Thyroid gland (tissue), 4 donors: ENCODE results near the gene XAGE5. TPM values are rescaled to one million over a fixed set of nuclear protein-coding genes. Genes with fewer than 3 reads are reported as not detected.
A peak's percentile ranks its signal among the peaks of the same experiment; 100 is the strongest.
"Not testable (repeated sequence)": the region's sequence is repeated elsewhere in the genome, so short reads cannot be mapped to it uniquely, and the experiment has no call there.

Experiments used
- DNase-seq, 2 donors: peaks; one replicate each; pipeline ENCODE4 v3.0.0-alpha.2; 2019
- H3K27ac ChIP-seq, 3 donors: fragments of 200-600 bp; sonication (generic); 1 replicate in 2 of 3; 2 replicates in 1 of 3; pipeline ENCODE4 v1.5.1; 2016 to 2019; ENCODE audit warnings: mild to moderate bottlenecking in 1 of 3, moderate library complexity in 1 of 3
- H3K27me3 ChIP-seq: fragments of 200-600 bp; sonication (generic); one replicate; pipeline ENCODE4 v1.5.1; 2019
- H3K36me3 ChIP-seq, 2 donors: fragments of 200-600 bp; sonication (generic); one replicate each; pipeline ENCODE4 v1.5.1; 2016 to 2019
- H3K4me1 ChIP-seq, 2 donors: fragments of 200-600 bp; sonication (generic); one replicate each; pipeline ENCODE4 v1.5.1; 2017 to 2019
- H3K4me3 ChIP-seq, 3 donors: fragments of 200-600 bp; sonication (generic); replicated peaks in 1 of 3; 1 replicate in 2 of 3; 2 replicates in 1 of 3; pipeline ENCODE4 v1.5.1; 2016; ENCODE audit warnings: mild to moderate bottlenecking in 1 of 3
- H3K9me3 ChIP-seq: fragments of 200-600 bp; sonication (generic); one replicate; pipeline ENCODE4 v1.5.1; 2017
- POLR2A ChIP-seq, 2 donors: fragments of 450-650 bp; IDR thresholded peaks; one replicate each; pipeline ENCODE4 v1.6.1; 2017; ENCODE audit warnings: antibody characterized with exemption in 2 of 2, mild to moderate bottlenecking in 2 of 2, moderate library complexity in 1 of 2
- WGBS, 2 donors: methylation state at CpG; one replicate each; pipeline ENCODE4 v1.1.5; 2017; 5-methylcytosine and 5-hydroxymethylcytosine counted together
- intact Hi-C: fragments of 100-400 bp; cut with DNase I; formaldehyde crosslinking; loops from one replicate; pipeline ENCODE4 v1.15.1; 2023
- total RNA-seq, 4 donors: library from RNA; depleted of rRNA; stranded (reverse); fragments of >200 nt; gene quantifications; one replicate each; pipeline ENCODE4 v1.2.3, GENCODE V29; 2016
- TF ChIP-seq, protein P1 (sequence below), 6 experiments: fragments of 200-600 bp in 3 of 6; fragments of 450-650 bp in 3 of 6; sonication (generic) in 3 of 6; IDR thresholded peaks; one replicate each; pipeline ENCODE4 v1.5.1; 2016 to 2019; ENCODE audit warnings: antibody characterized with exemption in 6 of 6, mild to moderate bottlenecking in 2 of 6, inconsistent platforms in 1 of 6, moderate library complexity in 1 of 6

Gene XAGE5
- total RNA-seq = not detected

DNA sequence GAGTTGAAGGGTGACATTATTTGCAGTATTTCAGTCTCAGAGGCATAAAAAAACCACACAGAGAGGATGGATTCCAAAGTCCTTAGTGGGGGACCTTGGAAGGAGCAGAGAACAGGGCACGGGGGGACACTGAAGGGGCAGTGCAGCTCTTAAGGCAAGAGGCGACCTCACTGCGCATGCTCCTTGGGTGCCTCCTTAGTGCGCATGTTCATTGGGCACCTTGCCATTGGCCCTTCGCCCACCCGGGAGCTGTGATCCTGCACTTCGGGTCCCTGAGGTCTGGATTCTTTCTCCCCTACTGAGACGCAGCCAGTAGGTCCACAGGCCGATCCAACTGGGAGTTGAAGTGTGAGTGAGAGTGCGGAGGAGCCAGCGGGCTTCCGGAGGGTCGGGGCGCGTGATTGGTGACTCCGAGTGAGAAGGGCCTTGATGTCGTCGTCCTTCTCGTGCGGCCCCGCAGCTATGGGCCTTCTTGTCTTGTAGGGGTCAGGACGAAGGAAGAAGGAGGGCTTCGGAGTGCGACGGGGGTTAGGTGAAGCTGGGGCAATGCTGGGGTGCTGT lies at the start of gene XAGE5:
Gene XAGE5, plus strand, starts transcription at position 223 of the 561 bp plus-strand sequence. CDS start 1,280 bp downstream, outside the sequence.
- no peak for DNase-seq
- no peak within 1 kb of the TSS for H3K27ac ChIP-seq
- no peaks in the 10 kb centered on the region for H3K9me3 ChIP-seq
- intact Hi-C loops = no loop called here
- H3K4me1 ChIP-seq = no peaks in the 10 kb centered on the region
- TF ChIP-seq, protein P1, sequence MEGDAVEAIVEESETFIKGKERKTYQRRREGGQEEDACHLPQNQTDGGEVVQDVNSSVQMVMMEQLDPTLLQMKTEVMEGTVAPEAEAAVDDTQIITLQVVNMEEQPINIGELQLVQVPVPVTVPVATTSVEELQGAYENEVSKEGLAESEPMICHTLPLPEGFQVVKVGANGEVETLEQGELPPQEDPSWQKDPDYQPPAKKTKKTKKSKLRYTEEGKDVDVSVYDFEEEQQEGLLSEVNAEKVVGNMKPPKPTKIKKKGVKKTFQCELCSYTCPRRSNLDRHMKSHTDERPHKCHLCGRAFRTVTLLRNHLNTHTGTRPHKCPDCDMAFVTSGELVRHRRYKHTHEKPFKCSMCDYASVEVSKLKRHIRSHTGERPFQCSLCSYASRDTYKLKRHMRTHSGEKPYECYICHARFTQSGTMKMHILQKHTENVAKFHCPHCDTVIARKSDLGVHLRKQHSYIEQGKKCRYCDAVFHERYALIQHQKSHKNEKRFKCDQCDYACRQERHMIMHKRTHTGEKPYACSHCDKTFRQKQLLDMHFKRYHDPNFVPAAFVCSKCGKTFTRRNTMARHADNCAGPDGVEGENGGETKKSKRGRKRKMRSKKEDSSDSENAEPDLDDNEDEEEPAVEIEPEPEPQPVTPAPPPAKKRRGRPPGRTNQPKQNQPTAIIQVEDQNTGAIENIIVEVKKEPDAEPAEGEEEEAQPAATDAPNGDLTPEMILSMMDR (IDR thresholded peaks at IDR 0.05) = no peak
- no peak for TF ChIP-seq POLR2A (IDR thresholded peaks at IDR 0.05)
- WGBS, 2 donors = 95 to 97% methylated on average over 4 to 14 of the region's 25 CpGs
- H3K36me3 ChIP-seq = no peaks in the 10 kb centered on the region
- H3K27me3 ChIP-seq = no peaks in the 10 kb centered on the region
- no peak within 1 kb of the TSS for H3K4me3 ChIP-seq

- intact Hi-C loops, H3K4me3 ChIP-seq, DNase-seq, H3K9me3 ChIP-seq, H3K36me3 ChIP-seq, H3K27me3 ChIP-seq, H3K27ac ChIP-seq, H3K4me1 ChIP-seq: not testable (repeated sequence)
- WGBS, 2 donors = 90 to 100% methylated on average over 2 of the region's 5 CpGs
Measured at GRCh38 chrX:52765983-52766382, 45.1 kb upstream of the XAGE5 start.

DNA sequence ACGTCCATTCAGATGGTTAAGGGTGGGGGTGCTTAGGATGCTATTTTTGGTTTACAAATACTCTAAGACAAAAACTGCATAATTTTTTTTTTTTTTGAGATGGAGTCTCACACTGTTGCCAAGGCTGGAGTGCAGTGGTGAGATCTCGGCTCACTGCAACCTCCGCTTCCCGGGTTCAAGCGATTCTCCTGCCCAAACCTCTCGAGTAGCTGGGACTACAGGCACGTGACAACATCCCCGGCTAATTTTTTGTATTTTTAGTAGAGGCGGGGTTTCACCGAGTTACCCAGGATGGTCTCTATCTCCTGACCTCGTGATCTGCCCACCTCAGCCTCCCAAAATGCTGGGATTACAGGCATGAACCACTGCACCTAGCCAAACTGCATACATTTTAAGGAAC lies 37.6 kb upstream of the XAGE5 start:
- 90 to 96% methylated on average over 8 to 10 of the region's 11 CpGs for WGBS, 2 donors
- H3K4me1 ChIP-seq, intact Hi-C loops, DNase-seq, H3K36me3 ChIP-seq, H3K27me3 ChIP-seq, H3K9me3 ChIP-seq, H3K27ac ChIP-seq, H3K4me3 ChIP-seq: not testable (repeated sequence)

GRCh38 chrX:52797327-52797726 lies 13.8 kb upstream of the XAGE5 start, which contains the start of gene SPANXN5:
Gene SPANXN5, minus strand, starts transcription at chrX:52797427. Its CDS starts 79 bp downstream, at chrX:52797348.
- 96 to 100% methylated on average over 2 of the region's 2 CpGs for WGBS, 2 donors
- DNase-seq, H3K4me3 ChIP-seq, H3K27ac ChIP-seq, H3K9me3 ChIP-seq, H3K36me3 ChIP-seq, H3K4me1 ChIP-seq, H3K27me3 ChIP-seq, intact Hi-C loops: not testable (repeated sequence)

DNA sequence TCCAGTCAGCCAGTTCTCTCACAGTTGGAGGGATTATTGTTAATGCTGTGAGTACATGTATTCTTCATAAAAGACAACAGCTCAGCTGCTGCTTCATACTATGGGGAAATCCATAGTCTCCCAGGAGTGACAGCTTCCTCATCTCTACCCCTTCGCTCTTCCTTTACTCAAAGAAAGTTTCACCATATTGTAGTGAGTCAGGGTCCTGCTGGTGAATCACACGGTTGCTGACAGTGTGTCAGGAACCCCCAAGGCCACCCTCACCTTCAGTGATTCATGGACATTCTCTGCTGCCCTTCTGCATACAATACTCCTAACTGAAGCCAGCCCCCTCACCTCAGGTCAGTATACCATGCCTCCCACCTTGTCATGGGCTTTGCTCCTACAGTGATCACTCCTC lies 6.2 kb upstream of the XAGE5 start:
- H3K36me3 ChIP-seq, DNase-seq, H3K27ac ChIP-seq, H3K27me3 ChIP-seq, H3K4me1 ChIP-seq, intact Hi-C loops, H3K9me3 ChIP-seq, H3K4me3 ChIP-seq: not testable (repeated sequence)
- 84 to 89% methylated on average over 2 of the region's 2 CpGs for WGBS, 2 donors

DNA sequence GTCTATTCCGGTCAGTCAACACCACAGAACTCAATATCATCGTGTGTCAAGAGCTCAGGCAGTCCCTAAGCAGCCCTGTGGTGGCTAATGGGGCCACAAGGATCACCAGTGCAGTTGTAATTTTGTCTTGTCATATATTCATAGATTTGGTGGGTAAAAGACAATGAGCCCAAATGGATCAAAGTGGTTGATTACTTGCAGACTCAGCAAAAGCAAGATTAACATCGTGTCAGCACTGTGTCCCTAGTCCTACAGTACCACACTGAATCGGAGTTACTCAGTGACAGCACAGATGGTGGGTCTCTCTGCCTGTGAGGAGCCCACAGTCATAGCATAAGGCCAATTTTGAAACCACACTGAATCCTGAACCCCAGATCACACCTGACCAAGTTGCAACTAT lies 8.7 kb downstream of the XAGE5 start:
- Histone ChIP-seq H3K27ac (no peak overlapping the region), H3K9me3 (no peaks in the 10 kb centered on the region), H3K36me3 (no peaks in the 10 kb centered on the region), H3K27me3 (no peaks in the 10 kb centered on the region), H3K4me3 (no peak overlapping the region), H3K4me1 (peaks cover 0 to 4% of the 10 kb centered on the region in 2 donors)
- 96 to 100% methylated on average over 1 to 4 of the region's 4 CpGs for WGBS, 2 donors
- DNase-seq = no peak
- intact Hi-C loops = no loop called here
- TF ChIP-seq, protein P1 (IDR thresholded peaks at IDR 0.05) = no peak
- TF ChIP-seq POLR2A (IDR thresholded peaks at IDR 0.05) = no peak

DNA sequence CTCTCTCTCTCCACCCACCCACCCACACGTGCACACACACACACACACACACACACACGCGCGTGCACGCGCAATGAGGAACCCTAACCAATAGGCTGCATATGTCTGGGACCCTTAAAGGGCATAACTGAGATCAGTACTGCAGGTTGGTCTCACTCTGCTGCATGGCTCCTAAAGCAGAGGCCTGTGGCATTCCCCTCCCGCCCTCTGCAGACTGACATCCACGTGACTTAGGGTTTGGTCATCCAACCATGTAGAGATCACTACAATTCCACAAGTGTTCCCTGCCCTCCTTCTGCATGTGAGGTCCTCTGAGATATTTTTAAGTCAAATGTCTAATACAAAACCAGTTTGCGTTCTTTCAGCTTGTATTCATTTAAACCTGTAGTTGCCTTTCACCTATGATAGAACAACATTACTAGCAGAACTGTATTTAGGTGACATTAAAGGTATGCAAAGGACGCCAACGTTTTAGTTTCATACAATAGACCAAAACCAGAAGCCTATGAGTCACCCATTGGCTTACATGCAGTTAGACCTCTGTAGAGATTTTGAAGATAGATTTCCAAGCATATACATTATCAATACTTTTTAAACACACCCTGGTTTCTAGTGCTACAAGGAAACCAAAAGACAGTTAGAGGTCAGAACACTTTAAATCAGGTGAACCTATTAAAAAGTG lies 10.1 kb downstream of the XAGE5 start:
- DNase-seq = peak; percentile 54 to 58
- Histone ChIP-seq H3K27me3 (no peaks in the 10 kb centered on the region), H3K4me1 (peaks cover 0 to 4% of the 10 kb centered on the region in 2 donors), H3K27ac (no peak overlapping the region), H3K4me3 (no peak overlapping the region), H3K9me3 (no peaks in the 10 kb centered on the region), H3K36me3 (no peaks in the 10 kb centered on the region)
- 48 to 86% methylated on average over 7 to 11 of the region's 11 CpGs for WGBS, 2 donors
- intact Hi-C loops = no loop called here
- no peak for TF ChIP-seq POLR2A (IDR thresholded peaks at IDR 0.05)
- TF ChIP-seq, protein P1 (IDR thresholded peaks at IDR 0.05) = no peak
